DOHH2 (cell line): ENCODE data around the gene TYMP.

Experiments used
- H3F3A ChIP-seq: fragments of 200-600 bp; sonication (generic), shearing (Covaris generic); 2 replicates; pipeline ENCODE4 v1.6.0; 2016; ENCODE audit warnings: antibody characterized with exemption, mild to moderate bottlenecking; ENCODE audit not compliant: control insufficient read depth, insufficient read depth
- H3K27ac ChIP-seq: fragments of 200-600 bp; sonication (generic); 2 replicates; pipeline ENCODE4 v1.5.1; 2014; ENCODE audit warnings: low read depth, mild to moderate bottlenecking, low read length, moderate library complexity
- H3K27me3 ChIP-seq: fragments of 200-600 bp; sonication (generic); 2 replicates; pipeline ENCODE4 v1.6.1; 2014; ENCODE audit warnings: mild to moderate bottlenecking, low read length, mixed read lengths; ENCODE audit not compliant: control insufficient read depth
- H3K36me3 ChIP-seq: fragments of 200-600 bp; sonication (generic); 2 replicates; pipeline ENCODE4 v1.6.1; 2014; ENCODE audit warnings: mild to moderate bottlenecking, low read length, moderate library complexity, mixed read lengths; ENCODE audit not compliant: control insufficient read depth
- H3K4me1 ChIP-seq: fragments of 200-600 bp; sonication (generic); 2 replicates; pipeline ENCODE4 v1.6.1; 2014; ENCODE audit warnings: mild to moderate bottlenecking, low read length, mixed read lengths; ENCODE audit not compliant: control insufficient read depth
- H3K4me2 ChIP-seq: fragments of 200-600 bp; sonication (generic); 2 replicates; pipeline ENCODE4 v1.6.0; 2014; ENCODE audit warnings: mild to moderate bottlenecking, low read length, moderate library complexity
- H3K4me3 ChIP-seq: fragments of 200-600 bp; sonication (generic); 2 replicates; pipeline ENCODE4 v1.5.1; 2014; ENCODE audit warnings: mild to moderate bottlenecking, low read length, mixed read lengths
- H3K79me2 ChIP-seq: fragments of 200-600 bp; sonication (generic); 2 replicates; pipeline ENCODE4 v1.6.1; 2014; ENCODE audit warnings: mild to moderate bottlenecking, low read length, mixed read lengths; ENCODE audit not compliant: control insufficient read depth
- H3K9me2 ChIP-seq: fragments of 200-600 bp; sonication (generic); replicated peaks from 2 replicates; pipeline ENCODE4 v1.6.1; 2014; ENCODE audit warnings: mild to moderate bottlenecking, low read length, mixed read lengths; ENCODE audit not compliant: control insufficient read depth
- H3K9me3 ChIP-seq: fragments of 200-600 bp; sonication (generic); 2 replicates; pipeline ENCODE4 v1.6.1; 2014; ENCODE audit warnings: antibody characterized with exemption, low read length, mixed read lengths; ENCODE audit not compliant: control insufficient read depth, insufficient read depth
- H4K20me1 ChIP-seq: fragments of 200-600 bp; sonication (generic); 2 replicates; pipeline ENCODE4 v1.6.0; 2014; ENCODE audit warnings: low read depth, mild to moderate bottlenecking, antibody characterized with exemption, low read length, moderate library complexity; ENCODE audit not compliant: control insufficient read depth, insufficient read depth
- CTCF ChIP-seq: fragments of 200-600 bp; sonication (generic); IDR thresholded peaks from one replicate; pipeline ENCODE4 v1.5.1; 2014; ENCODE audit warnings: antibody characterized with exemption, mild to moderate bottlenecking, low read depth, low read length; ENCODE audit not compliant: poor library complexity, severe bottlenecking
- EZH2phosphoT487 ChIP-seq: fragments of 200-600 bp; sonication (generic); IDR thresholded peaks from 2 replicates; pipeline ENCODE4 v1.6.1; 2017; ENCODE audit warnings: borderline replicate concordance, mild to moderate bottlenecking, antibody characterized with exemption, low read length, moderate library complexity, mixed read lengths

Gene TYMP

GRCh38 chr22:50485221-50486131, 44.3 kb downstream of the TYMP start:
- H4K20me1 ChIP-seq = no peaks in the 10 kb centered on the region

GRCh38 chr22:50483977-50484853, 45.6 kb downstream of the TYMP start:
- Histone ChIP-seq H3K79me2 (no peaks in the 10 kb centered on the region), H3F3A (no peaks in the 10 kb centered on the region), H3K36me3 (no peaks in the 10 kb centered on the region), H4K20me1 (no peaks in the 10 kb centered on the region), H3K27me3 (peaks cover 28% of the 10 kb centered on the region), H3K4me3 (no peak overlapping the region), H3K27ac (no peak overlapping the region), H3K9me2 (no peaks in the 10 kb centered on the region), H3K9me3 (no peaks in the 10 kb centered on the region), H3K4me2 (peak overlapping the region; percentile 2; the same call in 1 of the 2 replicates), H3K4me1 (peaks cover 23% of the 10 kb centered on the region)
- TF ChIP-seq CTCF (no peak), EZH2phosphoT487 (no peak)

More at GRCh38 chr22:50485221-50486131, 44.3 kb downstream of the TYMP start:
- no peak overlapping the region for H3K27ac ChIP-seq
- H3K9me2 ChIP-seq = no peaks in the 10 kb centered on the region
- H3K4me3 ChIP-seq = no peak overlapping the region
- H3K4me1 ChIP-seq = peaks cover 23% of the 10 kb centered on the region
- TF ChIP-seq EZH2phosphoT487 (no peak), CTCF (peak; percentile 24)
- H3K27me3 ChIP-seq = peaks cover 20% of the 10 kb centered on the region
- no peaks in the 10 kb centered on the region for H3F3A ChIP-seq
- H3K36me3 ChIP-seq = no peaks in the 10 kb centered on the region
- no peaks in the 10 kb centered on the region for H3K9me3 ChIP-seq
- no peak overlapping the region for H3K4me2 ChIP-seq
- no peaks in the 10 kb centered on the region for H3K79me2 ChIP-seq

- TF ChIP-seq CTCF (no peak), EZH2phosphoT487 (no peak)
- Histone ChIP-seq H3K36me3 (no peaks in the 10 kb centered on the region), H3F3A (no peaks in the 10 kb centered on the region), H3K79me2 (no peaks in the 10 kb centered on the region), H3K4me2 (no peak overlapping the region), H3K4me3 (no peak overlapping the region), H3K4me1 (peaks cover 23% of the 10 kb centered on the region), H3K9me2 (no peaks in the 10 kb centered on the region), H3K9me3 (no peaks in the 10 kb centered on the region), H3K27me3 (peaks cover 32% of the 10 kb centered on the region), H4K20me1 (no peaks in the 10 kb centered on the region), H3K27ac (no peak overlapping the region)
Measured at GRCh38 chr22:50483556-50483955, 46.3 kb downstream of the TYMP start.
